Measurements from ENCODE around the gene HES2.

GRCh38 chr1:6434186-6434585 is 14.5 kb upstream of the HES2 start:
- TF ChIP-seq POLR2A (IDR thresholded peaks at IDR 0.05): no peak
- TF ChIP-seq CTCF (IDR thresholded peaks at IDR 0.05): no peak
- no peak for TF ChIP-seq POLR2AphosphoS5 (IDR thresholded peaks at IDR 0.05)
- TF ChIP-seq EP300 (IDR thresholded peaks at IDR 0.05): no peak

All from stomach (tissue), 4 donors.